ENCODE results near the gene RNF17.

DNA sequence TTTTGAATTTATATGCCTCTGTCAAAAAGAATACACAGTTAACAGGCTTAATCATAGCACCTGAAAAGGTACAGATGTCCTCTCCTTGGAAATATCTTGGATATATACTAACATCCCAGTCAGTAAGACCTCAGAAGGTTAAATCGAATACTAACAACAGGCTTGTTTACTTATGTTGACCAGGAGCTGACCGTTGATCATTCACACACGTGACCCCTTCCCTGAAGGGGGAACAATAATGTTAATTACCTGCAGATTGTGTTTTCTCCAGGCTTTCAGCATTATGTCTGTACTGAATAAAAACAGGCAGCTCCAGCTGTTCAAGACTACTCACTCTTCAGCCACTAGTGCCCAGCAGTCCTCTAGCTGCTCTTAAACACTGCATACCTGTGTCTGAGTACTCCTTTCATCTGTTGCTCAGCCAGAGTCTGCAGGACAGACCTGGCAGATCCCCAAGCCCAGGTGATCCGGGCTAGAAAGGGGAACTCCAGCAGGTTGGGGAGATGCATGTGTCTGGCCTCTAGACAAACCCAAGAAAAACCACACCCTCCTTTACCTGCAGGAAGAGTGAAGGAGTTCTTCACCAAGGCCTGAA is 163.9 kb downstream of the RNF17 start:
- TF ChIP-seq CTCF (IDR thresholded peaks at IDR 0.05) (no peak), POLR2A (IDR thresholded peaks at IDR 0.05) (no peak)
